Measurements from ENCODE around the gene LYPD1. TPM values are rescaled to one million over a fixed set of nuclear protein-coding genes. Genes with fewer than 3 reads are reported as not detected.

Gene LYPD1
- total RNA-seq, 1 donor from 2014 or later, result 5.5 TPM

DNA sequence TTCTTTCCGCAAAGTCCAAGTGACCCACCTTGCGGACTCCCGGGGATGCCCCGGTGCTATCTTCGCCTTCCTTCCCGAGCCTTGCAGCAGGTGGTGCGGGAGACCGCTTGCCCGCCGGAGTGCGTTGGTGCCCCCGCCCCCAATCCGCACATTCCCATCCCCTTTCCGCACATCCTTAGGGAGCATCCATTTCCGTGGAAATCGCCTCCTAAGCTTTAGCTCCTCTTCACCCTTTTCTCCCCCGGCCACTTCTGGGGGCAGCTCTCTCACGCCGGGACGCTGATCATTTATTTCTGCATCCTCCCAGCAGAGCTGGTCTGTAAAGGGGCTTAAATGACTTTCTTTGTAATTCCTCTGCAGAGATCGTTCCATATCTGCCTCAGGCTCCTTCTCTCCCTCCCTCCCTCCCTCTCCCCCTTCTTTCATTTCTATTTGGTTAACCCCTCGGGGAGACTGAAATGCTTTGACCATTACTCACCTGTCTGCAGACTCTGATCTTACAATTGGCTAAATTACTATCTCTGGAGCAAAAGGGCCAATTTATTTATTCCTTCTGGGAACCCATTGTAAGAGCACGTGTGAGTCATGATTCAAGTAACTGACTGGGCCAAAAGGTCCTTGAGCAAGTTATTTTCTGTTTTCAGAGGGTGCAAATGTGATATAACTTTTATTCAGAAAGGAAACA, 1.3 kb upstream of the LYPD1 start:
- TF ChIP-seq, protein P1, sequence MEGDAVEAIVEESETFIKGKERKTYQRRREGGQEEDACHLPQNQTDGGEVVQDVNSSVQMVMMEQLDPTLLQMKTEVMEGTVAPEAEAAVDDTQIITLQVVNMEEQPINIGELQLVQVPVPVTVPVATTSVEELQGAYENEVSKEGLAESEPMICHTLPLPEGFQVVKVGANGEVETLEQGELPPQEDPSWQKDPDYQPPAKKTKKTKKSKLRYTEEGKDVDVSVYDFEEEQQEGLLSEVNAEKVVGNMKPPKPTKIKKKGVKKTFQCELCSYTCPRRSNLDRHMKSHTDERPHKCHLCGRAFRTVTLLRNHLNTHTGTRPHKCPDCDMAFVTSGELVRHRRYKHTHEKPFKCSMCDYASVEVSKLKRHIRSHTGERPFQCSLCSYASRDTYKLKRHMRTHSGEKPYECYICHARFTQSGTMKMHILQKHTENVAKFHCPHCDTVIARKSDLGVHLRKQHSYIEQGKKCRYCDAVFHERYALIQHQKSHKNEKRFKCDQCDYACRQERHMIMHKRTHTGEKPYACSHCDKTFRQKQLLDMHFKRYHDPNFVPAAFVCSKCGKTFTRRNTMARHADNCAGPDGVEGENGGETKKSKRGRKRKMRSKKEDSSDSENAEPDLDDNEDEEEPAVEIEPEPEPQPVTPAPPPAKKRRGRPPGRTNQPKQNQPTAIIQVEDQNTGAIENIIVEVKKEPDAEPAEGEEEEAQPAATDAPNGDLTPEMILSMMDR (IDR thresholded peaks at IDR 0.05; ENCODE audit: unreplicated experiment), result no peak
- peak in 1 of 2 experiments; percentile 42 for DNase-seq (ENCODE audit: low spot score in 2 of 2, unreplicated experiment in 2 of 2)
- H3K4me3 Mint-ChIP-seq, result peak overlapping the region; percentile 70
- H3K9me3 Mint-ChIP-seq, result no peaks in the 10 kb centered on the region
- peaks cover 84% of the 10 kb centered on the region for H3K27me3 Mint-ChIP-seq (ENCODE audit: low read depth)
- peaks cover 29% of the 10 kb centered on the region for H3K4me1 Mint-ChIP-seq
- no peak overlapping the region for H3K27ac Mint-ChIP-seq
- H3K36me3 Mint-ChIP-seq, result no peaks in the 10 kb centered on the region

DNA sequence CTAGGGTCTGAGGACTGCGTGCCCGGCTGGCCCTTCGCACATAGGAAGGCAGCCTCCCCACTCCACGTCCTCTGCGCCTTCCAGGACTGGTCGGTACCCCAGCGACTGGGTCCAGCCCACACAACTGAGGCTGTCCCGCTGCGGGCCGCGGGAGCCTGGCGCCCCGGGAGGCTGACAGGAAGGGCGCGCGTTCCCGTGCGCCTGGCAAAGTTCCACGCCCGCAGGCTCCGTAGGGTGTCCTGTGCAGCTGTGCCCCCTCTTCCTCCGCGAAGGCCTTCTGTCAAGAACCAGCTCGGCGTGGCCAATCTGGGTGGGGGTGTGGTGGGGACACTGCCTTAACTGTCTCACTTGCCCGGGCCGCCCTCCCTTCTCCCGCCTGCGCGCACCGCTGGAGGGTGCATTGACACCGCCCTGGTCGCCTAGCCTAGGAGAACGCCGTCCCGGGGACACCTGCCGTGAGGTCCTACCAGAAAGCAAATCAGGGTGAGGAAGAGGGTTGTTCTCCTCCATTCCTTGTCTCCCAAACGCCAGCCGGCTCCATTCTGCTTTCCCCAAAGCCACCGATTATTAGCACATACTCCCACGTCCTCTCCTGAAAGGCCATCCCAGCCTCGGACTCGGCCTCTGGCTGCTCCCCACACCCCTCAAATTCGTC, 618 bp upstream of the LYPD1 start:
- H3K27me3 Mint-ChIP-seq (ENCODE audit: low read depth), result peaks cover 88% of the 10 kb centered on the region
- TF ChIP-seq, protein P1 (IDR thresholded peaks at IDR 0.05; ENCODE audit: unreplicated experiment), result no peak
- no peaks in the 10 kb centered on the region for H3K36me3 Mint-ChIP-seq

DNA sequence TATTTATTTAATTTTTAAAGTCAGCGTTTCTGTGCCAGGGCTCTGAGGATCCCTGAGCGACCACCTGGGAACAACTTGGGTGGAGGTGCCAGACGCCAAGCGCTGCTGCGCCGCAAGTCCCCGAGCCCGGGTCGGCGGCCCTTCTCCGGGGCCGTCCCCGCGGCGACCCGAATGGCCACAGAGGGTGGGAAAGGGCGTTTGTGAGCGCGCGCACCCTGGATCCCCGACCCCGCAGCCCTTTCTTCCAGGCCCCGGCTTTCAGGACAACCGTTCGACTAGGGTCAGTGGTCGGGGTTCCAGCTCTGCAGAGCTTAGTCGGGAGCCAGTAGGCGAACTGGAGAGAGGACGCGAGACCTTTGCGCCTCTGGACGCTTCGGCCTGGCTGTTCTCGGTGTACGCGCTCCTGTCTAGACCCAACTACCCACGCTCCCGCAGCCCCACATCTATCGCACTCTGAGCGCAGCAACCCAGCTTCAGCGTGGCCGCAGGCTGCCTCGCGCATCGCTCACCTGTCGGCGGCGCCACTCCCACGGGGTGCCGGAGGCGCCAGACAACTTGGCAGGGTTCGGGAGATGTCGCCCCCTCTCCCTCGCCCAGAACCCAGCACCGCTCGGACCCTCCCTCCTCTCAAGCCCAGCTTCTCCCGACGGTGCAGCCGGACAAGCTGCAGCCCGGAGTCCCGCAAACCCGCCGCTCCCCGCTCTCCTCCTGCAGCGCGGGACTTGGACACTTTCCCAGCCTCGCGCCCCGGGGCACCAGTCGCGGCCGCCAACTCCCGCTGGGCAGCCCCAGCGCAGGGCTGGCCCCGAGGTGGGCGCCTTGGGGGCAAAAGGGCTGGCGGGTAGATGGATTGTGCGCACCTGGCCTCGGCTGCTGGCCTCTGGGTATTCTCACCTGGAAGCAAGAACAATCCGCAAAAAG, 758 bp downstream of the LYPD1 start:
- Mint-ChIP-seq H3K4me1 (peaks cover 29% of the 10 kb centered on the region), H3K9me3 (no peaks in the 10 kb centered on the region), H3K27me3 (ENCODE audit: low read depth) (peaks cover 83% of the 10 kb centered on the region), H3K36me3 (peaks cover 1% of the 10 kb centered on the region), H3K27ac (no peak overlapping the region), H3K4me3 (peak overlapping the region; percentile 70)
- TF ChIP-seq, protein P1 (IDR thresholded peaks at IDR 0.05; ENCODE audit: unreplicated experiment), result no peak
- DNase-seq (ENCODE audit: low spot score in 2 of 2, unreplicated experiment in 2 of 2), result peak in 1 of 2 experiments; percentile 45

More for the DNA sequence above, 618 bp upstream of the LYPD1 start:
- Mint-ChIP-seq H3K27ac (no peak overlapping the region), H3K4me1 (peaks cover 29% of the 10 kb centered on the region), H3K9me3 (no peaks in the 10 kb centered on the region), H3K4me3 (peak overlapping the region; percentile 70)
- DNase-seq (ENCODE audit: low spot score in 2 of 2, unreplicated experiment in 2 of 2), result peak in 1 of 2 experiments; percentile 53

DNA sequence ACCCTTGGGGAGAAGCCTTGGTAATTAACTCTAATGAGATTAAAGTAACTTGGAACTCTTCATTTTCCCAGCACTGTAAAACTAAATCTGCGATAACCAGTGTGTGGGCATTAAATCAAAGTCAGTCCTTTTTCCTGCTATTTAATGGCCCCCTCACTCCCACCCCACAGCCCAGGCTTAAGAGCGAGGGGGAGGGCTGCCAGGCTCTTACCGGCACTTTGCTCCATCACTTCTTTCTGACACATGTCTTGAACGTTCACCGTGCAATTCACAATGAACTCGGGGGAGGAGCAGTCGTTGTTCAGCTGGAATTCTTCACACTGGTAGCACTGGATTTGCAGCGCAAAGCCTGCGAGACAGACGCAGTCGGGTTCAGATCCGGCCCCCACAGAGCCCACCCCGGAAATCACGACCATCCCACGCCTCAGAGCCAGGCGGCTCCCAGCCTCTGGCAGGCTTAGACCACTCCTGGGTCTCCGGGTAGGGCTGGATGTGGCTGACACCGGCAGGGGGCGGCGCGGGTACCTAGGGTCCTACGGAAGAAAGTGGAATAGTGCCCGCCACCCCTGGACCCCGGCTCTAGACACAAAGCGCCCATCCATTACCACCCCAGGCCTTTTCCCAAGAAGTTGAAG, 1.7 kb downstream of the LYPD1 start:
- Mint-ChIP-seq H3K36me3 (peaks cover 1% of the 10 kb centered on the region), H3K27me3 (ENCODE audit: low read depth) (peaks cover 79% of the 10 kb centered on the region), H3K4me3 (peak overlapping the region; percentile 70), H3K27ac (no peak overlapping the region), H3K9me3 (no peaks in the 10 kb centered on the region), H3K4me1 (peaks cover 29% of the 10 kb centered on the region)
- TF ChIP-seq, protein P1 (IDR thresholded peaks at IDR 0.05; ENCODE audit: unreplicated experiment), result no peak
- peak in 1 of 2 experiments; percentile 54 for DNase-seq (ENCODE audit: low spot score in 2 of 2, unreplicated experiment in 2 of 2)

DNA sequence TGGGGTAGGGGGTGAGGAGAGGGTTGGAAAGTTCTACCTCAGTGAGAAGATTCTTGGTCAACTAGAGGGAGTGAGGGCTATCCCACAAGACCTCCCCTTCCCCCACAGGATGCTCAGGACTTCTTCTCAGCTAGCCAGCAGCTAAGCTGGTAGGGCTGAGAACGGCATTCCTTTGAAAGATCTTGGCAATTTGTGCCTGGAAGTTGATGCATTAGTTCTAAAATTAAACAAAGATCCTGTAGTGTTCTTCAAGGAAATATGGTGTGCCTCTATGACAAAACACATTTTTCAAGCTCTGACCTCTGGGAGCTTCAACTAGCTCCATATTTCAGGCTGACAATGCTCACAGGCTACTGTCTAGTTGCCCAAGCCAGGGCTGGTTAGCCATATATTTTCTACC, 2.3 kb downstream of the LYPD1 start:
- TF ChIP-seq, protein P1 (IDR thresholded peaks at IDR 0.05; ENCODE audit: unreplicated experiment), result no peak
- H3K27ac Mint-ChIP-seq, result no peak overlapping the region
- DNase-seq (ENCODE audit: low spot score in 2 of 2, unreplicated experiment in 2 of 2), result no peak
- H3K9me3 Mint-ChIP-seq, result no peaks in the 10 kb centered on the region
- H3K4me3 Mint-ChIP-seq, result no peak overlapping the region
- H3K27me3 Mint-ChIP-seq (ENCODE audit: low read depth), result peaks cover 74% of the 10 kb centered on the region
- H3K36me3 Mint-ChIP-seq, result peaks cover 1% of the 10 kb centered on the region
- H3K4me1 Mint-ChIP-seq, result peaks cover 32% of the 10 kb centered on the region

Measured in mesothelial cell of epicardium (in vitro differentiated cells).